ENCODE data around the gene SLC5A2. TPM values are rescaled to one million over a fixed set of nuclear protein-coding genes. Genes with fewer than 3 reads are reported as not detected.
"Not testable (repeated sequence)": the region's sequence is repeated elsewhere in the genome, so short reads cannot be mapped to it uniquely, and the experiment has no call there.

The SLC5A2 gene
- total RNA-seq, 1 donor from 2014 or later: 3.1 TPM

DNA sequence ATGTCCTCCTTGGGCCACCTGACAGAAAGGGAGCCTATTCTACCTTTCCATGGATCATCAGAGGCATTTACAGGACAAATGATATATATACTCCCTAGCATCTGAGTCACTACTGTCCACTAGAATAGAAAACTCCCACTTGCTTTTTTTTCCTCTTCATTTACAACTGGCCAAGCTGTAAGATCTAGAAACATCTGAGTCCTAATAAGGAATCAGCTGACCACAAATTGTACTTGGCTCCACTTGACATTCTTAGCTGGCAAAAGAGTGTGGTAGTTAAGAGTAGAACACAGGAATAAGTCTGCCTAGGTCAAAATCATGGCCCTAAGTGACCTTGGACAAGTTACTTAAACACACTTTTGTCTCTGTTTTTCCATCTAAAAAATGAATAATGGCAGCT lies 20.1 kb downstream of the SLC5A2 start:
- no peak overlapping the region for H3K4me3 ChIP-seq
- H3K27me3 ChIP-seq: no peaks in the 10 kb centered on the region
- DNase-seq: no peak
- TF ChIP-seq, protein P1, sequence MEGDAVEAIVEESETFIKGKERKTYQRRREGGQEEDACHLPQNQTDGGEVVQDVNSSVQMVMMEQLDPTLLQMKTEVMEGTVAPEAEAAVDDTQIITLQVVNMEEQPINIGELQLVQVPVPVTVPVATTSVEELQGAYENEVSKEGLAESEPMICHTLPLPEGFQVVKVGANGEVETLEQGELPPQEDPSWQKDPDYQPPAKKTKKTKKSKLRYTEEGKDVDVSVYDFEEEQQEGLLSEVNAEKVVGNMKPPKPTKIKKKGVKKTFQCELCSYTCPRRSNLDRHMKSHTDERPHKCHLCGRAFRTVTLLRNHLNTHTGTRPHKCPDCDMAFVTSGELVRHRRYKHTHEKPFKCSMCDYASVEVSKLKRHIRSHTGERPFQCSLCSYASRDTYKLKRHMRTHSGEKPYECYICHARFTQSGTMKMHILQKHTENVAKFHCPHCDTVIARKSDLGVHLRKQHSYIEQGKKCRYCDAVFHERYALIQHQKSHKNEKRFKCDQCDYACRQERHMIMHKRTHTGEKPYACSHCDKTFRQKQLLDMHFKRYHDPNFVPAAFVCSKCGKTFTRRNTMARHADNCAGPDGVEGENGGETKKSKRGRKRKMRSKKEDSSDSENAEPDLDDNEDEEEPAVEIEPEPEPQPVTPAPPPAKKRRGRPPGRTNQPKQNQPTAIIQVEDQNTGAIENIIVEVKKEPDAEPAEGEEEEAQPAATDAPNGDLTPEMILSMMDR (IDR thresholded peaks at IDR 0.05): no peak
- intact Hi-C loops (cut with DNase I): no loop called here
- peaks cover 27% of the 10 kb centered on the region for H3K4me1 ChIP-seq
- peak; percentile 74 for ATAC-seq
- H3K27ac ChIP-seq: no peak overlapping the region
- no peaks in the 10 kb centered on the region for H3K9me3 ChIP-seq
- H3K36me3 ChIP-seq: peaks cover 23% of the 10 kb centered on the region

DNA sequence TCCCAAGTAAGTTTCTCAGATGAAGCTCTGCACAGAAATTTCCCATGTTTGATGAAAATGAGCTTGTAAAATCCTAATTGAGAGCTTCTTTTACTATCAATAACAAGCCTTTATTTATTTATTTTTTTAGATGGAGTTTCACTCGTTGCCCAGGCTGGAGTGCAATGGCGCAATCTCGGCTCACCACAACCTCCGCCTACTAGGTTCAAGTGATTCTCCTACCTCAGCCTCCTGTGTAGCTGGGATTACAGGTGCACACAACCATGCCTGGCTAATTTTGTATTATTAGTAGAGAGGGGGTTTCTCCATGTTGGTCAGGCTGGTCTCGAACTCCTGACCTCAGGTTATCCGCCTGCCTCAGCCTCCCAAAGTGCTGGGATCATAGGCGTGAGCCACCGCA lies 20.6 kb downstream of the SLC5A2 start:
- ATAC-seq; H3K9me3 ChIP-seq; H3K27me3 ChIP-seq; intact Hi-C loops (cut with DNase I); DNase-seq; H3K4me3 ChIP-seq: not testable (repeated sequence)
- Histone ChIP-seq H3K4me1 (peaks cover 27% of the 10 kb centered on the region), H3K36me3 (peaks cover 18% of the 10 kb centered on the region), H3K27ac (peak overlapping the region; percentile 15)

DNA sequence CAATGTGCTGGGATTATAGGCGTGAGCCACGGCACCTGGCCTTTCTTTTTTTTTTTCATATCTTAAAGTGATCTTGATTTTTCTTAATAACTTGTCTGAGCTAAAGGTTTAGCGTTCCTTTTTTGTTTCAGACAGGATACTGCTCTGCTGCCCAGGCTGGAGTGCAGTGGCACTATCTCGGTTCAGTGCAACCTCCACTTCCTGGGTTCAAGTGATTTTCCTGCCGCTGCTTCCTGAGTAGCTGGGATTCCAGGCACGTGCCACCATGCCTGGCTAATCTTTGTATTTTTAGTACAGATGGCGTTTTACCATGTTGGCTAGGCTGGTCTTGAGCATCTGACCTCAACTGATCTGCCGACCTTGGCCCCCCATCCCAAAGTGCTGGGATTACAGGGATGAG lies 21.2 kb downstream of the SLC5A2 start:
- no peaks in the 10 kb centered on the region for H3K9me3 ChIP-seq
- no peaks in the 10 kb centered on the region for H3K27me3 ChIP-seq
- H3K36me3 ChIP-seq: peaks cover 12% of the 10 kb centered on the region
- peaks cover 30% of the 10 kb centered on the region for H3K4me1 ChIP-seq
- intact Hi-C loops (cut with DNase I): no loop called here
- H3K4me3 ChIP-seq: no peak overlapping the region
- ATAC-seq: no peak
- no peak for DNase-seq
- H3K27ac ChIP-seq: peak overlapping the region; percentile 15
- TF ChIP-seq, protein P1 (IDR thresholded peaks at IDR 0.05): no peak

DNA sequence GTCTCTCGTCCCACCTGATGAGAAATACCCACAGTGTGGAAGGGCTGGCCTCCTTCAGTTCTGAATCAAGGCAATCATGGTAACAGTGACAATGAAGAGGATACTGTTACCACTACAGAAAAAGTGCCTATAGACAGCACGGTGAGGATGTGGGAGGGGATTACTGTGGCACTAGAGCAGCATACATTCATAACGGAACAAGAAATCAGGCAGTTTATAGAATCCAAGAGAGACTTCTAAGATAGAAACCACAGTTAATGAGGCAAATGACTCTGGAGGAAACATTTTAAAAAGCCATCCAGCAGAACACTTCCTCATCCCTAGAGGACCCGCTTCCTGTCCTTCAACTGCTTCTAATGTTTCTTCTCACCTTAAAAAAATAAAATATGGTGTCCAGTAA lies 22.6 kb downstream of the SLC5A2 start:
- DNase-seq: no peak
- Histone ChIP-seq H3K4me3 (no peak overlapping the region), H3K27me3 (no peaks in the 10 kb centered on the region), H3K36me3 (peaks cover under 1% of the 10 kb centered on the region), H3K4me1 (peaks cover 38% of the 10 kb centered on the region), H3K9me3 (no peaks in the 10 kb centered on the region), H3K27ac (no peak overlapping the region)
- intact Hi-C loops (cut with DNase I): no loop called here
- no peak for ATAC-seq
- TF ChIP-seq, protein P1 (IDR thresholded peaks at IDR 0.05): no peak

DNA sequence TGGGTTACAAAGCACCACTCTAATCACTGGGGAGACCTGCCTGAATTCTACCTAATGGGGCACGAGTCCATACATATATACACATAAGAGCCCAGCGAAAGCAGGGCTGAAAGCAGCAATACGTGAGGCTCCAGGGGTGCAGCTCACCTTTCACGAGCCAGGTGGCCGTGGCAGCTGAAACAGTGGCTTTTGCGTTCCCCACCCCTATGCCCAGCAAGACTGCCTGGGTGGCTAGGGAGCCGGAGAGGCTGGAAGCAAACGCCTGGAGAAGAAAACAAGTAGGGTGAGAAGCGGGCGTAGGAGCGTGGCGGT lies 24.6 kb downstream of the SLC5A2 start:
- no peaks in the 10 kb centered on the region for H3K36me3 ChIP-seq
- ATAC-seq (no peak), DNase-seq (no peak)
- TF ChIP-seq, protein P1 (IDR thresholded peaks at IDR 0.05): no peak
- H3K27me3 ChIP-seq: no peaks in the 10 kb centered on the region
- H3K4me1 ChIP-seq: peaks cover 34% of the 10 kb centered on the region
- no peaks in the 10 kb centered on the region for H3K9me3 ChIP-seq
- intact Hi-C loops (cut with DNase I): no loop called here
- peak overlapping the region; percentile 100 for H3K4me3 ChIP-seq
- H3K27ac ChIP-seq: peak overlapping the region; percentile 97

DNA sequence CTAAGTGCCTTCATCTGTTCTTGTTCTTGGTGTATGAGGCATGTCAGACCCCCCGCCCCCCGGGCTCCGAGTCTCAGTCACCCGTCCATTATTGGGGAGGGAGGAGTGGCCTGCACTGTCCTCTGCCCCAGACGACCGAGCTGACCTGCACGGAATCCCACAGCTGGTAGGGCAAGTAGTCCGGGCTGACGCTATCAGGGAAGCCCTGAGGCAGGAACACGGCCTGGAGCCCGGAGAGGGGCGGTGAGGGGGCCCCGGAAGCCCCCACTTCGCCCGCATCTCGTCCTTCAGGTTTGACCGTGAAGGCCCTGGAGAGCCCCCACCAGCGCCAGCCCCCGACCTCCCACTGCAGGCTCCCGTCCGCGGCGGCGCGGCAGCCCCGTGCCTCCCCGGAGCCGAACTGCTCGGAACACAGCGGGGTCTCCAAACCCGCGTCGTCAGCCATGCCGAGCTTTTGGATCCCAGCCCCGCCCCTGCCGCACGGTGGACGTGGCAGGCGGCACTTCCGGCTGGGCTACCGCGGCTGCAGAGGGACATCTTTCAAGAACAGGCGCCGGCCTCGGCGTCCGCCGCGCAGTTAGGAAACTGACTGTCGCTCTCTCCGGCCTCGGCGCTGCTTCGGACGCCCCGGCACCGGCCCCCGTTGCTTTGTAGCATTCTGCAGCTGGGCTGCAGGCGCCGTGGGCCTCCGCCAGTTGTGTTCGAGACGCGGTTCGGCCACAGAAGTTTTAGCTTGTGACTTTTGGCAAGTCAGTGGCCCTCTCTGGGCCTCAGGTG lies 25.2 kb downstream of the SLC5A2 start, which contains the start of gene RUSF1:
RUSF1 (minus strand) TSS at position 463 of the 777 bp plus-strand sequence; CDS start at position 445, 18 bp downstream.
- intact Hi-C loops (cut with DNase I): no loop called here
- peak; percentile 96 for DNase-seq

More for the DNA sequence above, 25.2 kb downstream of the SLC5A2 start, which contains the start of gene RUSF1:
- Histone ChIP-seq H3K36me3 (no peaks in the 10 kb centered on the region), H3K4me3 (peak within 1 kb of the TSS; percentile 100), H3K9me3 (no peaks in the 10 kb centered on the region), H3K27me3 (no peaks in the 10 kb centered on the region), H3K4me1 (peaks cover 34% of the 10 kb centered on the region), H3K27ac (peak within 1 kb of the TSS; percentile 97)
- ATAC-seq: peak; percentile 95
- TF ChIP-seq, protein P1 (IDR thresholded peaks at IDR 0.05): no peak

Measured in upper lobe of right lung (tissue), 1 donor.